AG20443 (cell line): ENCODE data around the gene RPL11.
"Not testable (repeated sequence)": the region's sequence is repeated elsewhere in the genome, so short reads cannot be mapped to it uniquely, and the experiment has no call there.

Experiments used
- DNase-seq: peaks from one replicate; pipeline ENCODE4 v3.0.0; 2012; ENCODE audit warnings: low spot score, mixed read lengths

RPL11 gene

GRCh38 chr1:23691499-23692307, at the start of gene RPL11:
Gene RPL11 (plus strand): TSS chr1:23691806. CDS start chr1:23691824, 18 bp downstream.
- DNase-seq: peak; percentile 97

- no peak for DNase-seq
Observed at GRCh38 chr1:23643736-23644554, 47.7 kb upstream of the RPL11 start.

GRCh38 chr1:23644555-23644866, 47.1 kb upstream of the RPL11 start:
- DNase-seq: no peak

GRCh38 chr1:23645338-23645737, 46.3 kb upstream of the RPL11 start:
- DNase-seq: no peak

DNA sequence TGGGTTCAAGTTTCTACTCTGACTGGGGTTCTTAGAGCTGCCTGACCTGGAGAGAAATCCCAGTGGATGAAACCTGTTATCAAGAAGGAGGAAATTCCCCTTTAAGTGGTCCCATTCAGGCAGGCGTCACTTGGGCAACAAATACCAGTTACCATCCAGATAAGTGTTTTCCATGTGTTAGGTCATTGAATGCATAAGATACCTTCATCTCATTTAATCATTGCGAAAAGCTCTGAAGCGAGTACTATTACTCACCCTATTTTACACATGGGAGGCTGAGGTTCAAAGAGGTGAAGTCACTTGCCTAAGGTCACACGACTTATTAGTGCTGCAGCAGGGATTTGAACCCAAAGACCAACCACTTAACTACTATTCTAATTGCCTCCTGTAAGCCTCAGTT, 45.5 kb upstream of the RPL11 start:
- no peak for DNase-seq

DNA sequence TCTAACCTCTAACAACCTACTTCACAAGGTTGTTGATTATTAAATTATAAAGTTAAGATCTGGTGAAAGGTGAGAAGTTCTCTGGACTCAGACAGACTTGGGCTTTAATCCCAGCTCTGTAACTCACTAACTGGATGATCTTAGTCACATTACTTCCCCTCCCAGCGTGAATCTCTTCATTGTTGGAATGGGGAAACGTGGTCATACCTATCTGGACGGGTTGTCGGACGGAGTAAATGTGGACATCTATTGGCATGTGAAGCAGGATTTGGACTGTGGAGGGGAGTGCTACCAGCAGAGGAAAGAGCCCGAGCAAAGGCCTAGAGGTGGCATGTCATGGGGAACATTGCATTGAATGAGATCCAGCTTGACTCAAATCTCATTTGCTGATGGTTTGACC, 45.1 kb upstream of the RPL11 start:
- no peak for DNase-seq

GRCh38 chr1:23648576-23648975, 43.0 kb upstream of the RPL11 start:
- DNase-seq: no peak

DNA sequence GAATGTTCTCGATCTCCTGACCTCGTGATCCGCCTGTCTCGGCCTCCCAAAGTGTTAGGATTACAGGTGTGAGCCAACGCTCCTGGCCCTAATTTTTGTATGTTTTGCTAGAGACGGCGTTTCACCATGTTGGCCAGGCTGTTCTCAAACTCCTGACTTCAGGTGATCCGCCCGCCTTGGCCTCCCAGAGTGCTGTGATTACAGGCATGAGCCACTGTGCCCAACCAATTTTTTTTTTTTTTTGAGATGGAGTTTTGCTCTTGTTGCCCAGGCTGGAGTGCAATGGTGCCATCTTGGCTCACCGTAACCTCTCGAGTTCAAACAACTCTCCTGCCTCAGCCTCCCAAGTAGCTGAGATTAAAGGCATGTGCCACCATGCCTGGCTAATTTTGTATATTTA, 42.4 kb upstream of the RPL11 start:
- not testable (repeated sequence) for DNase-seq

GRCh38 chr1:23650344-23650990, 41.1 kb upstream of the RPL11 start:
- no peak for DNase-seq

GRCh38 chr1:23651069-23651808, 40.4 kb upstream of the RPL11 start:
- peak; percentile 65 for DNase-seq

GRCh38 chr1:23657659-23658275, 33.8 kb upstream of the RPL11 start:
- peak; percentile 81 for DNase-seq

DNA sequence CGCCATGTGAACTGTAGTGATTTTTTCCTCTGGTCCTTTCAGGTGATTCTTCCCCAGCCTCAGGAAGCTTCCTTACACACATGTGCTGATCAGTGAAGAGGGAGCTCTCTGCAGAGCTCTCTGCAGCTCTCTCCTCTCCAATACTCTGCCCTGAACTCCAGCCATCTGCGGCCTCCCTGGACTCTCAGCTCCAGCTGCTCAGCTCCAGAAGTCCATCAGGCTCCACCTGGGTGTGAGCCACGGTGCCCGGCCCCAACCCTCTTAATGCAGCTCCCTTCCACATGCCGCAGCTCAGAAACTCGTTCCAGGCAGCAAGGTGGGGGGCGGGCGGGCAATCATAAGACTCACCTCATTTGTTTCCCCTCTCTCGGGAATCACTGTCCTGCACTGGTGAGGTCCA, 30.9 kb upstream of the RPL11 start:
- no peak for DNase-seq

- DNase-seq: no peak
Observed at GRCh38 chr1:23661887-23662286, 29.7 kb upstream of the RPL11 start.

- DNase-seq: peak; percentile 61
Observed at GRCh38 chr1:23664837-23665795, 26.5 kb upstream of the RPL11 start.

- DNase-seq: no peak
Observed at GRCh38 chr1:23667411-23667810, 24.2 kb upstream of the RPL11 start.

- DNase-seq: no peak
Observed at GRCh38 chr1:23670709-23671108, 20.9 kb upstream of the RPL11 start.

GRCh38 chr1:23673086-23673813, 18.4 kb upstream of the RPL11 start:
- DNase-seq: peak; percentile 74

DNA sequence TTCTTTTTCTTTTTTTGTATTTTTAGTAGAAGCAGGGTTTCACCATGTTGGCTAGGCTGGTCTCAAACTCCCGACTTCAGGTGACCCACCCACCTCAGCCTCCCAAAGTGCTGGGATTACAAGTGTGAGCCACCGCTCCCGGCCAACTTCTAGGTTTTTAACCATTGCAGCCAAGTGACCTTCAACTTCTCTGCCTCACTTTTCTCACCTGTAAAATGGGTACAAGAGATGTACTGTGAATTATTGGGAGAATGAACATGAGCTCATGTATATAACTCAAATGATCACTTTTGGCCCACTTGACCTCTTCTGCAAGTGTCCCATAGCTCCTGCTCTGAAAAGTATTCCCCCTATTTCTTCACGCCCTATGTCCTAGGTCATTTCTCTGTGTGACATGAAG, 11.8 kb upstream of the RPL11 start:
- no peak for DNase-seq

- no peak for DNase-seq
Observed at GRCh38 chr1:23682946-23683345, 8.7 kb upstream of the RPL11 start.

DNA sequence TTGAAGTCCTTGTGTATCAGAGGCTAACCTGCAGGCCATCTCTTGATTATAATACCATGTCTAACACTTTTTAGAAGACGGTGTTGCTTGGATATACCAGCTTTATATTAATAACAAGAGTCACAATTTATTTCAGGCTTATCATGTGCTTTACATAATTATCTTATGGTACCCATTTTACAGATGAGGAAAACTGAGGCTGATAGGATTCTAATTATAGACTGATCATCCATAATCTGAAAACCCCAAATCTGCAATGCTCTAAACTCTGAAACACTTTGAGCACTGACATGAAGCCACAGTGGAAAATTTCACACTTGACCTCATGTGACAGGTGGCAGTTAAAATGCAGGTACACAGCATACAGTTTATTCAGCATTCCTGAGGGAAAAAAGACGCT, 7.2 kb upstream of the RPL11 start:
- DNase-seq: no peak
